GM12878 (cell line): Measurements from ENCODE around the gene CMSS1. TPM values are rescaled to one million over a fixed set of nuclear protein-coding genes. Genes with fewer than 3 reads are reported as not detected.

Source experiments
- BMI1 ChIP-seq: fragments of 450-650 bp; IDR thresholded peaks from 2 replicates; pipeline ENCODE4 v1.6.1; 2016; ENCODE audit warnings: mild to moderate bottlenecking, moderate library complexity, borderline replicate concordance
- BRCA1 ChIP-seq: IDR thresholded peaks from 2 replicates; pipeline ENCODE4 v1.6.1; 2011; ENCODE audit warnings: low read depth, low read length, improper control_type of control experiment
- CEBPB ChIP-seq, 2 experiments: fragments of 150-350 bp in 1 of 2; IDR thresholded peaks; 2 replicates each; pipeline ENCODE4 v1.6.1; 2012 to 2014; ENCODE audit warnings: low read depth in 2 of 2, low read length in 2 of 2, borderline replicate concordance in 1 of 2, inconsistent platforms in 1 of 2
- CHD4 ChIP-seq: fragments of 200-600 bp; sonication (generic); IDR thresholded peaks from 2 replicates; pipeline ENCODE4 v1.6.1; 2016; ENCODE audit warnings: mild to moderate bottlenecking
- DPF2 ChIP-seq: fragments of 450-650 bp; IDR thresholded peaks from 2 replicates; pipeline ENCODE4 v1.6.1; 2017; ENCODE audit warnings: mild to moderate bottlenecking
- EGR1 ChIP-seq, 2 experiments: IDR thresholded peaks; 1 replicate in 1 of 2; 2 replicates in 1 of 2; pipeline ENCODE4 v1.6.1; 2011 to 2012; ENCODE audit warnings: low read depth in 2 of 2, low read length in 2 of 2, borderline replicate concordance in 1 of 2, mild to moderate bottlenecking in 1 of 2, moderate library complexity in 1 of 2
- FOS ChIP-seq: IDR thresholded peaks from 3 replicates; pipeline ENCODE4 v1.6.1; 2011; ENCODE audit warnings: borderline replicate concordance; ENCODE audit not compliant: insufficient read length; ENCODE audit errors: extremely low read depth
- FOXM1 ChIP-seq: IDR thresholded peaks from 2 replicates; pipeline ENCODE4 v1.6.1; 2012; ENCODE audit warnings: low read depth, mild to moderate bottlenecking, inconsistent platforms, low read length, moderate library complexity
- HCFC1 ChIP-seq: fragments of 150-350 bp; IDR thresholded peaks from 2 replicates; pipeline ENCODE4 v1.6.1; 2014; ENCODE audit warnings: low read length
- HDAC6 ChIP-seq: fragments of 200-600 bp; sonication (generic); IDR thresholded peaks from one replicate; pipeline ENCODE4 v1.8.0; 2017; ENCODE audit warnings: antibody characterized with exemption; ENCODE audit not compliant: unreplicated experiment
- IKZF2 ChIP-seq, 2 experiments: fragments of 450-650 bp; IDR thresholded peaks; 2 replicates each; pipeline ENCODE4 v1.6.1; 2017; ENCODE audit warnings: mild to moderate bottlenecking in 2 of 2, moderate library complexity in 2 of 2
- JUND ChIP-seq: IDR thresholded peaks from 2 replicates; pipeline ENCODE4 v1.6.1; 2012; ENCODE audit warnings: low read depth, mild to moderate bottlenecking, low read length, improper control_type of control experiment, moderate library complexity
- MTA2 ChIP-seq: fragments of 450-650 bp; IDR thresholded peaks from 2 replicates; pipeline ENCODE4 v1.6.1; 2016; ENCODE audit warnings: low read depth, mild to moderate bottlenecking, moderate library complexity
- NFIC ChIP-seq: IDR thresholded peaks from 2 replicates; pipeline ENCODE4 v1.6.1; 2012; ENCODE audit warnings: low read depth, mild to moderate bottlenecking, inconsistent platforms, low read length, moderate library complexity
- NFXL1 ChIP-seq: fragments of 450-650 bp; IDR thresholded peaks from 2 replicates; pipeline ENCODE4 v1.6.1; 2017; ENCODE audit warnings: antibody characterized with exemption, mild to moderate bottlenecking, borderline replicate concordance
- NFYB ChIP-seq: IDR thresholded peaks from 2 replicates; pipeline ENCODE4 v1.6.1; 2011; ENCODE audit warnings: low read depth, mild to moderate bottlenecking, low read length, improper control_type of control experiment, moderate library complexity; ENCODE audit not compliant: insufficient read depth
- NR2C1 ChIP-seq: fragments of 450-650 bp; IDR thresholded peaks from 2 replicates; pipeline ENCODE4 v1.6.1; 2017; ENCODE audit warnings: antibody characterized with exemption, mild to moderate bottlenecking, moderate library complexity
- POU2F2 ChIP-seq: IDR thresholded peaks from 3 replicates; pipeline ENCODE4 v1.6.1; 2011; ENCODE audit warnings: low read depth, mild to moderate bottlenecking, low read length, borderline replicate concordance
- SIN3A ChIP-seq: IDR thresholded peaks from 2 replicates; pipeline ENCODE4 v1.6.1; 2012; ENCODE audit warnings: low read depth, low read length, improper control_type of control experiment
- SMAD1 ChIP-seq: fragments of 450-650 bp; IDR thresholded peaks from 2 replicates; pipeline ENCODE4 v1.6.1; 2018; ENCODE audit warnings: mild to moderate bottlenecking, low read depth; ENCODE audit not compliant: partially characterized antibody
- SMAD5 ChIP-seq: IDR thresholded peaks from 2 replicates; pipeline ENCODE4 v1.6.1; 2016; ENCODE audit warnings: antibody characterized with exemption, low read depth
- SMC3 ChIP-seq: IDR thresholded peaks from 2 replicates; pipeline ENCODE4 v1.6.1; 2011; ENCODE audit warnings: low read length, improper control_type of control experiment, borderline replicate concordance
- SP1 ChIP-seq: IDR thresholded peaks from one replicate; pipeline ENCODE4 v1.6.1; 2011; ENCODE audit warnings: low read depth, low read length
- STAT1 ChIP-seq: fragments of 450-650 bp; conservative IDR thresholded peaks from 2 replicates; pipeline ENCODE4 v1.6.1; 2014; ENCODE audit warnings: antibody characterized with exemption, mild to moderate bottlenecking
- SUZ12 ChIP-seq: fragments of 200-600 bp; sonication (generic); IDR thresholded peaks from one replicate; pipeline ENCODE4 v1.6.1; 2018; ENCODE audit warnings: antibody characterized with exemption, mild to moderate bottlenecking; ENCODE audit not compliant: unreplicated experiment
- TAF1 ChIP-seq: IDR thresholded peaks from 2 replicates; pipeline ENCODE4 v1.6.1; 2011; ENCODE audit warnings: mild to moderate bottlenecking, low read depth, low read length, borderline replicate concordance
- TCF12 ChIP-seq: IDR thresholded peaks from 2 replicates; pipeline ENCODE4 v1.6.1; 2011; ENCODE audit warnings: low read depth, mild to moderate bottlenecking, low read length
- USF2 ChIP-seq: IDR thresholded peaks from 2 replicates; pipeline ENCODE4 v1.6.1; 2011; ENCODE audit warnings: low read depth, low read length, improper control_type of control experiment, borderline replicate concordance
- ZNF24 ChIP-seq: fragments of 450-650 bp; IDR thresholded peaks from 2 replicates; pipeline ENCODE4 v1.6.1; 2017; ENCODE audit warnings: antibody characterized with exemption, mild to moderate bottlenecking
- ZNF274 ChIP-seq: IDR thresholded peaks from one replicate; pipeline ENCODE4 v1.8.0; 2011; ENCODE audit not compliant: insufficient read length, insufficient read depth
- ZZZ3 ChIP-seq: IDR thresholded peaks from 2 replicates; pipeline ENCODE4 v1.6.1; 2011; ENCODE audit warnings: low read depth; ENCODE audit not compliant: control insufficient read depth, insufficient read length
- polyA plus RNA-seq, 11 experiments: library from polyadenylated mRNA; depleted of rRNA in 4 of 11; unstranded in 6 of 11; stranded (reverse) in 5 of 11; fragments of >200 nt; fragmentation: Nextera tagmentation in 4 of 11; fragmentation: Illumina TruSeq in 1 of 11; extraction: Ambion mirVana in 4 of 11; extraction: Trizol in 1 of 11; gene quantifications; 1 replicate in 1 of 11; 2 replicates in 10 of 11; pipeline versions ENCODE4 v1.2.1 to v1.2.3, GENCODE V29; 2011 to 2016; ENCODE audit warnings: inconsistent platforms in 2 of 11, missing spikeins in 2 of 11, low read depth in 1 of 11
- total RNA-seq, 4 experiments: library from RNA; depleted of rRNA in 3 of 4; stranded (reverse); fragments of >200 nt in 3 of 4; fragmentation: Illumina TruSeq in 1 of 4; extraction: Trizol in 1 of 4; gene quantifications; 2 replicates each; pipeline versions ENCODE4 v1.2.1 to v1.2.3, GENCODE V29; 2013 to 2021
- TF ChIP-seq, protein P1 (sequence below): fragments of 450-650 bp; formaldehyde crosslinking; IDR thresholded peaks from 2 replicates; pipeline ENCODE4 v1.4.0; 2022; ENCODE audit warnings: mild to moderate bottlenecking, moderate library complexity

Gene CMSS1
- total and polyA plus RNA-seq, 10 of the 15 experiments (the other 5 are each of a cell fraction or from before 2014, with no cell fraction given) = 31.0 to 118 (median 70.1) TPM

DNA sequence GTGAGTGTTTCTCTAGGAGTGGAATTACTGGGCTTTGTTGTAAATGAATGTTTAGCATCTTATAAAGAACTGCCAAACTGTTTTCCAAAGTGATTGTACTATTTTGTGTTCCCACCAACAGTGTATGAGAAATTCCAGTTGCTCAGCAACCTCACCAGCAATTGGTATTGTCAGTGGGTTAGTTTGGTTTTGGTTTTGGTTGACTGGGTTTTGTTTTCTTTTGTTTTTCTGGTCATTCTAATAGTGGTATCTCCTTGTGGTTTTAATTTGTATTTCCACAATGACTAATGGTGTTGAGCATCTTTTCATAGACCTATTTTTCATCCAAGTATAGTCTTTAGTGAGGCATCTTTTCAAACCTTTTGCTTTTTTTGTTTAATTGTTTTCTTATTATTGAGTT lies 269.5 kb downstream of the CMSS1 start (continued):
- TF ChIP-seq, protein P1, sequence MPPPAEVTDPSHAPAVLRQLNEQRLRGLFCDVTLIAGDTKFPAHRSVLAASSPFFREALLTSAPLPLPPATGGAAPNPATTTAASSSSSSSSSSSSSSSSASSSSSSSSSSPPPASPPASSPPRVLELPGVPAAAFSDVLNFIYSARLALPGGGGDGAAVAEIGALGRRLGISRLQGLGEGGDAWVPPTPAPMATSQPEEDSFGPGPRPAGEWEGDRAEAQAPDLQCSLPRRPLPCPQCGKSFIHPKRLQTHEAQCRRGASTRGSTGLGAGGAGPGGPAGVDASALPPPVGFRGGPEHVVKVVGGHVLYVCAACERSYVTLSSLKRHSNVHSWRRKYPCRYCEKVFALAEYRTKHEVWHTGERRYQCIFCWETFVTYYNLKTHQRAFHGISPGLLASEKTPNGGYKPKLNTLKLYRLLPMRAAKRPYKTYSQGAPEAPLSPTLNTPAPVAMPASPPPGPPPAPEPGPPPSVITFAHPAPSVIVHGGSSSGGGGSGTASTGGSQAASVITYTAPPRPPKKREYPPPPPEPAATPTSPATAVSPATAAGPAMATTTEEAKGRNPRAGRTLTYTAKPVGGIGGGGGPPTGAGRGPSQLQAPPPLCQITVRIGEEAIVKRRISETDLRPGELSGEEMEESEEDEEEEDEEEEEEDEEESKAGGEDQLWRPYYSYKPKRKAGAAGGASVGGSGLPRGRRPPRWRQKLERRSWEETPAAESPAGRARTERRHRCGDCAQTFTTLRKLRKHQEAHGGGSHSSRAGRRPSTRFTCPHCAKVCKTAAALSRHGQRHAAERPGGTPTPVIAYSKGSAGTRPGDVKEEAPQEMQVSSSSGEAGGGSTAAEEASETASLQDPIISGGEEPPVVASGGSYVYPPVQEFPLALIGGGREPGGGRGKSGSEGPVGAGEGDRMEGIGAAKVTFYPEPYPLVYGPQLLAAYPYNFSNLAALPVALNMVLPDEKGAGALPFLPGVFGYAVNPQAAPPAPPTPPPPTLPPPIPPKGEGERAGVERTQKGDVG (CRISPR knock-in tag) = no peak
- TF ChIP-seq SUZ12 = no peak
- TF ChIP-seq HDAC6 = no peak
- peak; percentile 84 for TF ChIP-seq MTA2
- no peak for TF ChIP-seq STAT1
- no peak for TF ChIP-seq SIN3A
- TF ChIP-seq IKZF2 (IDR thresholded peaks at IDR 0.05) = peak; percentile 88 to 91
- no peak for TF ChIP-seq TCF12
- no peak; a peak in 1 of 4 replicates for TF ChIP-seq CEBPB (IDR thresholded peaks at IDR 0.05; ENCODE audit: borderline replicate concordance in 1 of 2, low read depth in 2 of 2, low read length in 2 of 2)
- no peak for TF ChIP-seq BRCA1
- TF ChIP-seq ZZZ3 = no peak
- peak; percentile 64; the same call in 1 of the 2 replicates for TF ChIP-seq DPF2
- peak; percentile 59 for TF ChIP-seq BMI1
- 0 out of 3 replicates have a peak, but pooled peaks have one; percentile 49 for TF ChIP-seq POU2F2
- no peak for TF ChIP-seq NFXL1
- no peak for TF ChIP-seq SMAD5
- TF ChIP-seq NR2C1 = no peak
- no peak for TF ChIP-seq ZNF274
- TF ChIP-seq SMC3 = no peak; the same call in 1 of the 2 replicates
- 0 out of 2 replicates have a peak, but pooled peaks have one; percentile 50 for TF ChIP-seq JUND
- no peak for TF ChIP-seq TAF1
- no peak for TF ChIP-seq SP1
- TF ChIP-seq CHD4 = no peak
- no peak for TF ChIP-seq NFYB
- no peak for TF ChIP-seq HCFC1
- TF ChIP-seq EGR1 (IDR thresholded peaks at IDR 0.05; ENCODE audit: borderline replicate concordance in 1 of 2, low read depth in 2 of 2, low read length in 2 of 2) = no peak
- no peak for TF ChIP-seq ZNF24
- TF ChIP-seq FOXM1 = peak; percentile 87; the same call in 1 of the 2 replicates
- TF ChIP-seq FOS = no peak
- TF ChIP-seq NFIC = peak; percentile 94
- no peak for TF ChIP-seq USF2
- TF ChIP-seq SMAD1 = peak; percentile 43
